ENCODE measurements around the gene GAL3ST2.

Gene GAL3ST2

GRCh38 chr2:241844831-241845578, 68.4 kb downstream of the GAL3ST2 start:
- DNase-seq (ENCODE audit: low read depth in 2 of 2), result no peak

- DNase-seq (ENCODE audit: low read depth in 2 of 2), result no peak
These were observed 69.8 kb downstream of the GAL3ST2 start for GRCh38 chr2:241846406-241846805.

- DNase-seq (ENCODE audit: low read depth in 2 of 2), result no peak
These were observed 72.4 kb downstream of the GAL3ST2 start for GRCh38 chr2:241848761-241849615.

GRCh38 chr2:241849616-241850543, 73.3 kb downstream of the GAL3ST2 start:
- no peak for DNase-seq (ENCODE audit: low read depth in 2 of 2)

DNA sequence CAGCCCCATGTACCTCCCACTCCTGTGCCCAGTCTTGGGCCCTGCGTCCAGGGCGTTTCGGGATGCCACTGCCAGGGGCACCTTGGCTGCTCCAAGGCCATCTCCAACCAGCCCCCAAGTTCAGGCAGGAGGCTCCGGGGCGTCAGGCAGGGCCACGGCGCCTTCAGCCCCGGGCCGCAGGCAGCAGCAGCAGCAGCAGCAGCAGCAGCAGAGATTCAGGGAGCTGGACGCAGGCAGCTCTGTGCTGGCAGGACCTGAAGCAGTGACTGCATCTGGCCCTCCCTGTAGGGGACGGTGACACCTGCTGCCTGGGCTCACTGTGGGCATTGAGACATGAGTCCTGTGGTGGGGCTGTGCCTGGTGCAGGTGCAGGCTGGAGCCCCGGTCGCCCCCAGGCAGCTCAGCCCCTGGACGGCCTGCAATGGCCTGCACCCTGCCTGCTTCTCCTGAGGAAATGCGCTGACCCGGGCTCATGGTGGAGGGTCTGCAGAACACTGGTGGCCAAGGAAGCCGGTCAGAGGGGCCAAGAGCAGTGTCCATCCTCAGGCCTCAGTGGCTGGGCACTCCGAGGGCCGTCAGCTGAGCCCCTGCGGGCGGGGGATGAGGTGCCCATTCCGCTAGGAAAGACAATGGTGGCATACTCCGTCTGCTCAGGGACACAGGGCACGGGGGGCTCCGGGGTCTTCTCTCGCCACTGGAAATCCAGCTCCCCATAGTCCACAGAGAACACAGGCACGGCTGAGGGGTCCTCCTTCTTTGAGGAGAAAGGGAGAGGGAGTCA, 74.1 kb downstream of the GAL3ST2 start:
- DNase-seq (ENCODE audit: low read depth in 2 of 2), result no peak

GRCh38 chr2:241851325-241852115, 74.9 kb downstream of the GAL3ST2 start:
- DNase-seq (ENCODE audit: low read depth in 2 of 2), result no peak

GRCh38 chr2:241852116-241852980, 75.7 kb downstream of the GAL3ST2 start:
- no peak for DNase-seq (ENCODE audit: low read depth in 2 of 2)

GRCh38 chr2:241852981-241853631, 76.5 kb downstream of the GAL3ST2 start:
- no peak for DNase-seq (ENCODE audit: low read depth in 2 of 2)

Measured in stimulated activated CD8-positive, alpha-beta memory T cell treated with anti-CD3 and anti-CD28 coated beads, Interleukin-2, amount 100 ng/mL, for 1 hour (primary cell).